Measurements from ENCODE around the gene PAGE4. TPM values are rescaled to one million over a fixed set of nuclear protein-coding genes. Genes with fewer than 3 reads are reported as not detected.

The PAGE4 gene
- total and polyA plus RNA-seq, 9 of the 15 experiments (the other 6 are each of a cell fraction or from before 2014, with no cell fraction given), result 0.99 to 8.0 (median 3.9) TPM

GRCh38 chrX:49876750-49877149 is 47.6 kb downstream of the PAGE4 start (continued):
- TF ChIP-seq, protein P1, sequence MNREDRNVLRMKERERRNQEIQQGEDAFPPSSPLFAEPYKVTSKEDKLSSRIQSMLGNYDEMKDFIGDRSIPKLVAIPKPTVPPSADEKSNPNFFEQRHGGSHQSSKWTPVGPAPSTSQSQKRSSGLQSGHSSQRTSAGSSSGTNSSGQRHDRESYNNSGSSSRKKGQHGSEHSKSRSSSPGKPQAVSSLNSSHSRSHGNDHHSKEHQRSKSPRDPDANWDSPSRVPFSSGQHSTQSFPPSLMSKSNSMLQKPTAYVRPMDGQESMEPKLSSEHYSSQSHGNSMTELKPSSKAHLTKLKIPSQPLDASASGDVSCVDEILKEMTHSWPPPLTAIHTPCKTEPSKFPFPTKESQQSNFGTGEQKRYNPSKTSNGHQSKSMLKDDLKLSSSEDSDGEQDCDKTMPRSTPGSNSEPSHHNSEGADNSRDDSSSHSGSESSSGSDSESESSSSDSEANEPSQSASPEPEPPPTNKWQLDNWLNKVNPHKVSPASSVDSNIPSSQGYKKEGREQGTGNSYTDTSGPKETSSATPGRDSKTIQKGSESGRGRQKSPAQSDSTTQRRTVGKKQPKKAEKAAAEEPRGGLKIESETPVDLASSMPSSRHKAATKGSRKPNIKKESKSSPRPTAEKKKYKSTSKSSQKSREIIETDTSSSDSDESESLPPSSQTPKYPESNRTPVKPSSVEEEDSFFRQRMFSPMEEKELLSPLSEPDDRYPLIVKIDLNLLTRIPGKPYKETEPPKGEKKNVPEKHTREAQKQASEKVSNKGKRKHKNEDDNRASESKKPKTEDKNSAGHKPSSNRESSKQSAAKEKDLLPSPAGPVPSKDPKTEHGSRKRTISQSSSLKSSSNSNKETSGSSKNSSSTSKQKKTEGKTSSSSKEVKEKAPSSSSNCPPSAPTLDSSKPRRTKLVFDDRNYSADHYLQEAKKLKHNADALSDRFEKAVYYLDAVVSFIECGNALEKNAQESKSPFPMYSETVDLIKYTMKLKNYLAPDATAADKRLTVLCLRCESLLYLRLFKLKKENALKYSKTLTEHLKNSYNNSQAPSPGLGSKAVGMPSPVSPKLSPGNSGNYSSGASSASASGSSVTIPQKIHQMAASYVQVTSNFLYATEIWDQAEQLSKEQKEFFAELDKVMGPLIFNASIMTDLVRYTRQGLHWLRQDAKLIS (CRISPR knock-in tag; IDR thresholded peaks at IDR 0.05), result no peak
- TF ChIP-seq REST (IDR thresholded peaks at IDR 0.05; ENCODE audit: borderline replicate concordance) (peak; percentile 53; the same call in 1 of the 2 replicates), REST (CRISPR knock-in tag; IDR thresholded peaks at IDR 0.05; ENCODE audit: low read depth) (no peak), CTCF (IDR thresholded peaks at IDR 0.05 in 2 of 3, conservative IDR thresholded peaks at IDR 0.05 in 1 of 3; ENCODE audit: insufficient read depth in 2 of 3, low read depth in 1 of 3, low read length in 3 of 3) (peak; percentile 40 to 60 (median 57); a peak in 5 of 6 replicates), RBM15 (IDR thresholded peaks at IDR 0.05; ENCODE audit: insufficient read depth, low read length) (no peak), PTBP1 (IDR thresholded peaks at IDR 0.05; ENCODE audit: low read depth, low read length) (no peak), RREB1 (CRISPR knock-in tag; IDR thresholded peaks at IDR 0.05) (no peak)
